Colonic mucosa (tissue), 4 donors: Measurements from ENCODE around the gene OR8J3. TPM values are rescaled to one million over a fixed set of nuclear protein-coding genes. Genes with fewer than 3 reads are reported as not detected.

Experiments used
- DNase-seq: peaks from one replicate; pipeline ENCODE4 v3.0.0-alpha.2; 2020
- H3K27ac ChIP-seq: fragments of 200-600 bp; one replicate; pipeline ENCODE4 v1.8.0; 2021
- H3K27me3 ChIP-seq: fragments of 200-600 bp; one replicate; pipeline ENCODE4 v1.8.0; 2021
- H3K36me3 ChIP-seq: fragments of 200-600 bp; one replicate; pipeline ENCODE4 v1.8.0; 2021
- H3K4me1 ChIP-seq: fragments of 200-600 bp; one replicate; pipeline ENCODE4 v1.8.0; 2021; ENCODE audit warnings: mild to moderate bottlenecking
- H3K4me3 ChIP-seq: fragments of 200-600 bp; one replicate; pipeline ENCODE4 v1.8.0; 2021
- H3K9ac ChIP-seq, 2 donors: one replicate each; pipeline ENCODE4 v1.7.0; 2013; ENCODE audit warnings: control low read depth in 2 of 2, low read depth in 2 of 2, low read length in 2 of 2
- H3K9me3 ChIP-seq: fragments of 200-600 bp; one replicate; pipeline ENCODE4 v1.8.0; 2021
- intact Hi-C: fragments of 100-400 bp; cut with DNase I; formaldehyde crosslinking; loops from one replicate; pipeline ENCODE4 v1.14.1; 2022
- total RNA-seq, 2 donors: library from RNA; stranded (reverse); fragmentation: NEBNext Ultra II Directional in 1 of 2; extraction: Animal tissue kit (Norgen Biotek cat#: 25700) in 1 of 2; gene quantifications; one replicate each; pipeline ENCODE4 v1.2.1, GENCODE V29; 2021
- TF ChIP-seq, protein P1 (sequence below): fragments of 200-600 bp; IDR thresholded peaks from one replicate; pipeline ENCODE4 v1.8.0; 2022; ENCODE audit warnings: antibody characterized with exemption, mild to moderate bottlenecking
- donor health status: healthy.
- donor health status: DM: no; HTN: no; CAD: no.
- donor health status: DM: no; HTN: no; CAD: no.

The OR8J3 gene
- total RNA-seq, 2 donors from 2014 or later: not detected

GRCh38 chr11:56103210-56103737 lies 36.7 kb downstream of the OR8J3 start, which contains the start of gene OR8H2:
TSS of gene OR8H2 (plus strand) at chr11:56103687. CDS start at chr11:56105043, 1,356 bp downstream.
- Histone ChIP-seq H3K9ac (no peak within 1 kb of the TSS), H3K27ac (no peak within 1 kb of the TSS), H3K27me3 (no peaks in the 10 kb centered on the region), H3K4me1 (no peaks in the 10 kb centered on the region), H3K36me3 (no peaks in the 10 kb centered on the region), H3K4me3 (no peak within 1 kb of the TSS), H3K9me3 (no peaks in the 10 kb centered on the region)
- TF ChIP-seq, protein P1, sequence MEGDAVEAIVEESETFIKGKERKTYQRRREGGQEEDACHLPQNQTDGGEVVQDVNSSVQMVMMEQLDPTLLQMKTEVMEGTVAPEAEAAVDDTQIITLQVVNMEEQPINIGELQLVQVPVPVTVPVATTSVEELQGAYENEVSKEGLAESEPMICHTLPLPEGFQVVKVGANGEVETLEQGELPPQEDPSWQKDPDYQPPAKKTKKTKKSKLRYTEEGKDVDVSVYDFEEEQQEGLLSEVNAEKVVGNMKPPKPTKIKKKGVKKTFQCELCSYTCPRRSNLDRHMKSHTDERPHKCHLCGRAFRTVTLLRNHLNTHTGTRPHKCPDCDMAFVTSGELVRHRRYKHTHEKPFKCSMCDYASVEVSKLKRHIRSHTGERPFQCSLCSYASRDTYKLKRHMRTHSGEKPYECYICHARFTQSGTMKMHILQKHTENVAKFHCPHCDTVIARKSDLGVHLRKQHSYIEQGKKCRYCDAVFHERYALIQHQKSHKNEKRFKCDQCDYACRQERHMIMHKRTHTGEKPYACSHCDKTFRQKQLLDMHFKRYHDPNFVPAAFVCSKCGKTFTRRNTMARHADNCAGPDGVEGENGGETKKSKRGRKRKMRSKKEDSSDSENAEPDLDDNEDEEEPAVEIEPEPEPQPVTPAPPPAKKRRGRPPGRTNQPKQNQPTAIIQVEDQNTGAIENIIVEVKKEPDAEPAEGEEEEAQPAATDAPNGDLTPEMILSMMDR: no peak
- no peak for DNase-seq
- intact Hi-C loops: no loop called here

- TF ChIP-seq, protein P1: no peak
- H3K27ac ChIP-seq: no peak within 1 kb of the TSS
- H3K27me3 ChIP-seq: no peaks in the 10 kb centered on the region
- H3K9me3 ChIP-seq: no peaks in the 10 kb centered on the region
- no peaks in the 10 kb centered on the region for H3K36me3 ChIP-seq
- intact Hi-C loops: no loop called here
- H3K4me1 ChIP-seq: no peaks in the 10 kb centered on the region
- no peak for DNase-seq
- H3K9ac ChIP-seq: no peak within 1 kb of the TSS
- H3K4me3 ChIP-seq: no peak within 1 kb of the TSS
Measured at GRCh38 chr11:56093008-56093407, 47.0 kb downstream of the OR8J3 start, which contains the start of gene OR8I2. TSS of gene OR8I2 (plus strand) at chr11:56093308. CDS start at chr11:56093308, 0 bp downstream.

GRCh38 chr11:56089697-56090096 lies 50.3 kb downstream of the OR8J3 start:
- Histone ChIP-seq H3K4me1 (no peaks in the 10 kb centered on the region), H3K9me3 (no peaks in the 10 kb centered on the region), H3K27me3 (no peaks in the 10 kb centered on the region), H3K27ac (no peak overlapping the region), H3K4me3 (no peak overlapping the region), H3K36me3 (no peaks in the 10 kb centered on the region), H3K9ac (no peak overlapping the region)
- no peak for DNase-seq
- intact Hi-C loops: no loop called here
- TF ChIP-seq, protein P1: no peak

Other genes with a start within 250 kb of the OR8J3 start
- gene OR5W2, start 225.6 kb downstream of the OR8J3 start, total RNA-seq: not detected
- not detected for gene OR5I1, start 203.8 kb downstream of the OR8J3 start, total RNA-seq
- not detected for gene OR10AG1, start 170.3 kb downstream of the OR8J3 start, total RNA-seq
- gene OR5F1, start 145.6 kb downstream of the OR8J3 start, total RNA-seq: not detected
- not detected for gene OR5AS1, start 112.5 kb downstream of the OR8J3 start, total RNA-seq
- gene OR8I2, start 46.9 kb downstream of the OR8J3 start, total RNA-seq: not detected
- gene OR8H2, start 36.5 kb downstream of the OR8J3 start, total RNA-seq: not detected
- gene OR8H3, start 17.8 kb downstream of the OR8J3 start, total RNA-seq: not detected
- not detected for gene OR8K5, start 20.1 kb upstream of the OR8J3 start, total RNA-seq
- gene OR5J2, start 36.4 kb upstream of the OR8J3 start, total RNA-seq: not detected
- not detected for gene OR5T2, start 94.1 kb upstream of the OR8J3 start, total RNA-seq
- gene OR5T3, start 112.1 kb upstream of the OR8J3 start, total RNA-seq: not detected
- gene OR5T1, start 134.0 kb upstream of the OR8J3 start, total RNA-seq: not detected
- gene OR8H1, start 152.1 kb upstream of the OR8J3 start, total RNA-seq: not detected
- not detected for gene OR8K3, start 174.9 kb upstream of the OR8J3 start, total RNA-seq
- gene OR8K1, start 205.8 kb upstream of the OR8J3 start, total RNA-seq: not detected
- not detected for gene OR8J1, start 214.1 kb upstream of the OR8J3 start, total RNA-seq
- gene OR8U1, start 235.4 kb upstream of the OR8J3 start, total RNA-seq: not detected